Coronary artery (tissue), 2 donors: ENCODE data around the gene PROSER3.

Experiments used
- DNase-seq: peaks from one replicate; pipeline ENCODE4 v3.0.0-alpha.2; 2017; ENCODE audit warnings: low spot score
- H3K27ac ChIP-seq, 2 donors: fragments of 200-600 bp; sonication (generic); one replicate each; pipeline ENCODE4 v1.5.1; 2016 to 2019
- H3K4me3 ChIP-seq: fragments of 200-600 bp; sonication (generic); 2 replicates; pipeline ENCODE4 v1.5.1; 2016; ENCODE audit warnings: mild to moderate bottlenecking, moderate library complexity
- CTCF ChIP-seq: fragments of 200-600 bp; sonication (generic); IDR thresholded peaks from one replicate; pipeline ENCODE4 v1.5.1; 2019; ENCODE audit warnings: antibody characterized with exemption

The PROSER3 gene

DNA sequence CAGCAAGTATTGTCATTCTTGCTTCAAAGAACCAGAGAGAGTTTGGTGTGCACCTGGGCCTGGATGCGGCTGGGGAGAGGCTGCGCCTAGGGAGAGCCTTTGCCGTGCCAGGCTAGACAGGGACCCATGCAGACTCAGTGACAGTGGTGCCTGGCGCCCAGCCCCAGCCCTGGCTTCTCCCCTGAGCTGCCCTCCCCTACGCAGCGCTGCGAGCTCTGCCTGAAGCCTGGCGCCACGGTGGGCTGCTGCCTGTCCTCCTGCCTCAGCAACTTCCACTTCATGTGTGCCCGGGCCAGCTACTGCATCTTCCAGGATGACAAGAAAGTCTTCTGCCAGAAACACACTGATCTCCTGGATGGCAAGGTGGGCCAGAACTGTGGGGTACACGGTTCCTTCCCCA lies 28.2 kb upstream of the PROSER3 start:
- no peak overlapping the region for H3K4me3 ChIP-seq
- no peak for TF ChIP-seq CTCF
- DNase-seq, result no peak
- no peak overlapping the region for H3K27ac ChIP-seq

GRCh38 chr19:35730326-35730725 lies 27.6 kb upstream of the PROSER3 start:
- Histone ChIP-seq H3K4me3 (no peak overlapping the region), H3K27ac (no peak overlapping the region)
- no peak for TF ChIP-seq CTCF
- DNase-seq, result no peak

DNA sequence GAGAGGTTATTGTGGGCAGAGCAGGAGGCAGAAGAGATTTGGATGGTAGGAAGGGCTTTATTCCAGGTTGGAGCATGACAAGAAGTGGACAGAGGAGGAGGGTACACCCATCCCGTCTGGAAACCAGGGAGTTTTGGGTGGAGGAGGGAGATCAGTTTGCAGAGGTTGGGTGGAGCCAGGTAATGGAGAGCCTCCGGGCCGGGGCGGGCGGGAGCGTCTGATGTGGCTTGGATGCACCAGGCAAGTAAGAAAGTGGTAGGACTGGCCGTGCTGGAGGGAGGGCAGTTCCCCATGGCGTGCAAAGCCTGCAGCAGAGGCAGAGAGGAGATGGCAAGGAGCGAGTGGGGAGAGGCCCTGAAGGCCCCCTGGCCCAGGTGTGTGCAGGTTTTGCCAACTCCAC lies 26.6 kb upstream of the PROSER3 start:
- TF ChIP-seq CTCF, result no peak
- no peak for DNase-seq
- H3K27ac ChIP-seq, result no peak overlapping the region
- no peak overlapping the region for H3K4me3 ChIP-seq

DNA sequence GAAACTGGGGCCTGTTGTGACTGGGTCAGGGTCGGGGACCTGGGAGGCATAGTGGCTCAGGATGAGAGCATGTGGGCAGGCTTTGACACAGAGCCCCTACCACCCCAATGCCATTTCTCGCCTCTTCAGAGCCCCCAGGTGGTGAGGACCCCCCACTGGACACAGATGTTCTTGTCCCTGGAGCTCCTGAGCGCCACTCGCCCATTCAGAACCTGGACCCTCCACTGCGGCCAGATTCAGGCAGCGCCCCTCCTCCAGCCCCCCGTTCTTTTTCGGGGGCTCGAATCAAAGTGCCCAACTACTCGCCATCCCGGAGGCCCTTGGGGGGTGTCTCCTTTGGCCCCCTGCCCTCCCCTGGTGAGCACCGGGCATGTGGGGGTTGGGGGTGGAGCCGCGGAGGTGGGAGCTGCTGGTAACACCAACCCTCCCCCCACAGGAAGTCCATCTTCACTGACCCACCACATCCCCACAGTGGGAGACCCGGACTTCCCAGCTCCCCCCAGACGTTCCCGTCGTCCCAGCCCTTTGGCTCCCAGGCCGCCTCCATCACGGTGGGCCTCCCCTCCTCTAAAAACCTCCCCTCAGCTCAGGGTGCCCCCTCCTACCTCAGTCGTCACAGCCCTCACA lies 26.1 kb upstream of the PROSER3 start:
- DNase-seq, result no peak
- Histone ChIP-seq H3K27ac (no peak overlapping the region), H3K4me3 (no peak overlapping the region)
- TF ChIP-seq CTCF, result no peak

DNA sequence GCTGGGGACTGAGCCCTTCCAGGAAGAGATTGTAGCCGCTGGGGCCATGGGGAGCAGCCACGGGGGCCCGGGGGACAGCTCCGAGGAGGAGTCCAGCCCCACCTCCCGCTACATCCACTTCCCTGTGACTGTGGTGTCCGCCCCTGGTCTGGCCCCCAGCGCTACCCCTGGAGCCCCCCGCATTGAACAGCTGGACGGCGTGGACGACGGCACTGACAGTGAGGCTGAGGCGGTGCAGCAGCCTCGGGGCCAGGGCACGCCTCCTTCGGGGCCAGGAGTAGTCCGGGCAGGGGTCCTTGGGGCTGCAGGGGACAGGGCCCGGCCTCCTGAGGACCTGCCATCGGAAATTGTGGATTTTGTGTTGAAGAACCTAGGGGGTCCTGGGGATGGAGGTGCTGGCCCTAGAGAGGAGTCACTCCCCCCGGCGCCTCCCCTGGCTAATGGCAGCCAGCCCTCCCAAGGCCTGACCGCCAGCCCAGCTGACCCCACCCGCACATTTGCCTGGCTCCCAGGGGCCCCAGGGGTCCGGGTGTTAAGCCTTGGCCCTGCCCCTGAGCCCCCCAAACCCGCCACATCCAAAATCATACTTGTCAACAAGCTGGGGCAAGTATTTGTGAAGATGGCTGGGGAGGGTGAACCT lies 25.3 kb upstream of the PROSER3 start:
- no peak for DNase-seq
- no peak for TF ChIP-seq CTCF
- H3K27ac ChIP-seq, result no peak overlapping the region
- H3K4me3 ChIP-seq, result no peak overlapping the region

DNA sequence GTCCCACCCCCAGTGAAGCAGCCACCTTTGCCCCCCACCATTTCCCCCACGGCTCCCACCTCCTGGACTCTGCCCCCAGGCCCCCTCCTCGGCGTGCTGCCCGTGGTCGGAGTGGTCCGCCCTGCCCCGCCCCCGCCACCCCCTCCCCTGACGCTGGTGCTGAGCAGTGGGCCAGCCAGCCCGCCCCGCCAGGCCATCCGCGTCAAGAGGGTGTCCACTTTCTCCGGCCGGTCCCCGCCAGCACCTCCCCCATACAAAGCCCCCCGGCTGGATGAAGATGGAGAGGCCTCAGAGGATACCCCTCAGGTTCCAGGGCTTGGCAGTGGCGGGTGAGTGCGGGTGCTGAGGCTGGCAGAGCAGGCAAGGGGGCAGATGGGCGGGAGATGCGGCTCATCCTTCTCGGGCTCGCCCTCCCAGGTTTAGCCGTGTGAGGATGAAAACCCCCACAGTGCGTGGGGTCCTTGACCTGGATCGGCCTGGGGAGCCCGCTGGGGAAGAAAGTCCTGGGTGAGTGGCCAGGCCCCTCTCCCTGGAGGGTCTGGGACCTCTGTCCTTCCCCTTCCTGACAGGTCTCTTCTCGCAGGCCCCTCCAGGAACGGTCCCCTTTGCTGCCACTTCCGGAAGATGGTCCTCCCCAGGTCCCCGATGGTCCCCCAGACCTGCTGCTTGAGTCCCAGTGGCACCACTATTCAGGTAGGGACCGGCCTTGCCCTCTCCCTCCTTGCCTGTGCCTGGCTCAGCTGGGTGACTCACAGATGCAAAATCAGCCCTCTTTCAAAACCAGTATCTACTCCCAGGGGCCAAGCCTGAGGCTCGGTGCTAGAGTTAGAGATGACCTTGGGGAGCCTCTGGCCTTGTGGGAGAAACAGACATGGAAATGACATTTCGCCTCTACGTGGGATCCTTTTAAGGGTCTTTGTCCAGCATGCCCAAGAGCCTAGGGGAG lies 24.5 kb upstream of the PROSER3 start:
- no peak overlapping the region for H3K4me3 ChIP-seq
- no peak overlapping the region for H3K27ac ChIP-seq
- no peak for DNase-seq
- TF ChIP-seq CTCF, result no peak
